ENCODE results near the gene ZNF273.

GRCh38 chr7:64863969-64864368, 39.1 kb upstream of the ZNF273 start:
- TF ChIP-seq POLR2A (IDR thresholded peaks at IDR 0.05; ENCODE audit: low read length) (no peak), GATA1 (IDR thresholded peaks at IDR 0.05; ENCODE audit: low read depth, low read length) (no peak)

All from erythroblast (primary cell).